Neural cell (in vitro differentiated cells): ENCODE data around the gene DLG4. TPM values are rescaled to one million over a fixed set of nuclear protein-coding genes. Genes with fewer than 3 reads are reported as not detected.

ENCODE experiments used
- H2AFZ ChIP-seq: fragments of 200-600, 300-800 bp; sonication (generic), shearing (Covaris generic); 2 replicates; pipeline ENCODE4 v1.6.0; 2014; ENCODE audit warnings: low read depth, mild to moderate bottlenecking, antibody characterized with exemption, low read length, moderate library complexity
- H3F3A ChIP-seq: fragments of 200-600 bp; shearing (Covaris generic); 2 replicates; pipeline ENCODE4 v1.6.1; 2016; ENCODE audit warnings: mild to moderate bottlenecking, moderate library complexity, mixed read lengths, antibody characterized with exemption, low read length; ENCODE audit not compliant: insufficient read depth, poor library complexity, severe bottlenecking
- H3K27ac ChIP-seq: fragments of 200-600, 300-800 bp; sonication (generic), shearing (Covaris generic); 2 replicates; pipeline ENCODE4 v1.5.1; 2014; ENCODE audit warnings: mild to moderate bottlenecking, low read length, moderate library complexity
- H3K27me3 ChIP-seq: fragments of 300-800, 200-600 bp; sonication (generic), shearing (Covaris generic); 2 replicates; pipeline ENCODE4 v1.6.0; 2014; ENCODE audit warnings: mild to moderate bottlenecking, low read depth, low read length, moderate library complexity; ENCODE audit not compliant: insufficient read depth
- H3K36me3 ChIP-seq: fragments of 300-800, 200-600 bp; sonication (generic), shearing (Covaris generic); 2 replicates; pipeline ENCODE4 v1.5.1; 2014; ENCODE audit warnings: mild to moderate bottlenecking, antibody characterized with exemption, low read length, moderate library complexity; ENCODE audit not compliant: insufficient read depth
- H3K4me2 ChIP-seq: fragments of 300-800, 200-600 bp; sonication (generic), shearing (Covaris generic); 2 replicates; pipeline ENCODE4 v1.6.0; 2014; ENCODE audit warnings: mild to moderate bottlenecking, low read length
- H3K4me3 ChIP-seq: fragments of 300-800, 200-600 bp; sonication (generic), shearing (Covaris generic); 2 replicates; pipeline ENCODE4 v1.5.1; 2014; ENCODE audit warnings: mild to moderate bottlenecking, low read length, moderate library complexity
- H3K79me2 ChIP-seq: fragments of 200-600 bp; shearing (Covaris generic); replicated peaks from 2 replicates; pipeline ENCODE4 v1.6.0; 2014; ENCODE audit warnings: mild to moderate bottlenecking, low read length, moderate library complexity; ENCODE audit not compliant: insufficient read depth
- H3K9ac ChIP-seq: fragments of 300-800, 200-600 bp; sonication (generic), shearing (Covaris generic); 2 replicates; pipeline ENCODE4 v1.6.1; 2016; ENCODE audit warnings: mild to moderate bottlenecking, low read length, mixed read lengths
- H3K9me2 ChIP-seq: fragments of 200-600 bp; shearing (Covaris generic); 2 replicates; pipeline ENCODE4 v1.6.1; 2016; ENCODE audit warnings: mild to moderate bottlenecking, low read length, mixed read lengths; ENCODE audit not compliant: insufficient read depth
- H3K9me3 ChIP-seq: fragments of 200-600, 300-800 bp; sonication (generic), shearing (Covaris generic); 2 replicates; pipeline ENCODE4 v1.6.1; 2016; ENCODE audit warnings: mild to moderate bottlenecking, mixed run types, low read length, moderate library complexity, mixed read lengths
- H4K20me1 ChIP-seq: fragments of 200-600 bp; shearing (Covaris generic); 2 replicates; pipeline ENCODE4 v1.6.1; 2016; ENCODE audit warnings: mild to moderate bottlenecking, mixed run types; ENCODE audit not compliant: insufficient read depth
- EP300 ChIP-seq: fragments of 450-650 bp; conservative IDR thresholded peaks from 2 replicates; pipeline ENCODE4 v1.6.1; 2014; ENCODE audit warnings: antibody characterized with exemption, mild to moderate bottlenecking, moderate library complexity; ENCODE audit not compliant: poor library complexity, severe bottlenecking
- EZH2 ChIP-seq: fragments of 200-600, 300-800 bp; shearing (Covaris generic), sonication (generic); IDR thresholded peaks from 2 replicates; pipeline ENCODE4 v1.6.1; 2014; ENCODE audit warnings: antibody characterized with exemption, low read length, borderline replicate concordance, mild to moderate bottlenecking; ENCODE audit not compliant: insufficient read depth, poor library complexity, severe bottlenecking
- MXI1 ChIP-seq: fragments of 450-650 bp; conservative IDR thresholded peaks from 2 replicates; pipeline ENCODE4 v1.6.1; 2014; ENCODE audit warnings: antibody characterized with exemption, mild to moderate bottlenecking; ENCODE audit not compliant: poor library complexity, severe bottlenecking
- POLR2AphosphoS5 ChIP-seq: IDR thresholded peaks from 2 replicates; pipeline ENCODE4 v1.6.1; 2012
- RAD21 ChIP-seq: fragments of 450-650 bp; conservative IDR thresholded peaks from 2 replicates; pipeline ENCODE4 v1.6.1; 2014; ENCODE audit warnings: antibody characterized with exemption, mild to moderate bottlenecking, moderate library complexity
- SMC3 ChIP-seq: fragments of 450-650 bp; conservative IDR thresholded peaks from 2 replicates; pipeline ENCODE4 v1.6.1; 2014; ENCODE audit warnings: antibody characterized with exemption, mild to moderate bottlenecking, moderate library complexity; ENCODE audit not compliant: poor library complexity
- TAF1 ChIP-seq: IDR thresholded peaks from 2 replicates; pipeline ENCODE4 v1.6.1; 2012; ENCODE audit warnings: low read depth
- polyA plus RNA-seq: library from polyadenylated mRNA; depleted of rRNA; stranded (reverse); fragments of >200 nt; gene quantifications from 2 replicates; pipeline ENCODE4 v1.2.3, GENCODE V29; 2014
- TF ChIP-seq, protein P1 (sequence below): fragments of 450-650 bp; IDR thresholded peaks from 2 replicates; pipeline ENCODE4 v1.5.1; 2014; ENCODE audit warnings: antibody characterized with exemption, mild to moderate bottlenecking, moderate library complexity; ENCODE audit not compliant: poor library complexity, severe bottlenecking
- TF ChIP-seq, protein P2 (sequence below): IDR thresholded peaks from 2 replicates; pipeline ENCODE4 v1.6.1; 2012; ENCODE audit warnings: borderline replicate concordance

Gene DLG4
- polyA plus RNA-seq, 1 donor from 2014 or later, result 126 TPM

DNA sequence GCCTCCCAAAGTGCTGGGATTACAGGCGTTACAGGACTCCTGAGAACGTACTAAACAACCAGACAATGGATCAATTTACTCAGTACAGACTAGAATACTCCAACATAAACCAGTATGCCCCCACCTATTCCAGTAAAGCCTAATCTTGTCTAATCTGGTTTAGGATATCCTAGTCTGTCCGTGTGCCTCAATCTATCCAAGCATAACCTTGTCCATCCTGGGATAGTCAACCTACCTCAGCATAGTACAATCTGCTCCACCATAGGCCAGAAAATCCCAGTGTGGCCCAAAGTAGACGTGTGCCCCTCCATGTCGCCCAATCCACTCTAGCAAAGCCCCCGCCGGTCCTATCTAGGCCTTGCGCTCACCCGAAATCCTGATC lies 14.1 kb upstream of the DLG4 start:
- Histone ChIP-seq H3K36me3 (no peaks in the 10 kb centered on the region), H3K9me2 (no peaks in the 10 kb centered on the region), H2AFZ (no peak overlapping the region), H4K20me1 (peaks cover 5% of the 10 kb centered on the region), H3K79me2 (peaks cover 78% of the 10 kb centered on the region), H3K27ac (peak overlapping the region; percentile 88), H3F3A (peaks cover 3% of the 10 kb centered on the region), H3K9me3 (no peaks in the 10 kb centered on the region), H3K9ac (peak overlapping the region; percentile 85), H3K4me2 (peak overlapping the region; percentile 83), H3K4me3 (peak overlapping the region; percentile 81), H3K27me3 (no peaks in the 10 kb centered on the region)
- TF ChIP-seq TAF1 (no peak), SMC3 (no peak), POLR2AphosphoS5 (no peak), EP300 (no peak), EZH2 (no peak), RAD21 (no peak), MXI1 (no peak)
- TF ChIP-seq, protein P1, sequence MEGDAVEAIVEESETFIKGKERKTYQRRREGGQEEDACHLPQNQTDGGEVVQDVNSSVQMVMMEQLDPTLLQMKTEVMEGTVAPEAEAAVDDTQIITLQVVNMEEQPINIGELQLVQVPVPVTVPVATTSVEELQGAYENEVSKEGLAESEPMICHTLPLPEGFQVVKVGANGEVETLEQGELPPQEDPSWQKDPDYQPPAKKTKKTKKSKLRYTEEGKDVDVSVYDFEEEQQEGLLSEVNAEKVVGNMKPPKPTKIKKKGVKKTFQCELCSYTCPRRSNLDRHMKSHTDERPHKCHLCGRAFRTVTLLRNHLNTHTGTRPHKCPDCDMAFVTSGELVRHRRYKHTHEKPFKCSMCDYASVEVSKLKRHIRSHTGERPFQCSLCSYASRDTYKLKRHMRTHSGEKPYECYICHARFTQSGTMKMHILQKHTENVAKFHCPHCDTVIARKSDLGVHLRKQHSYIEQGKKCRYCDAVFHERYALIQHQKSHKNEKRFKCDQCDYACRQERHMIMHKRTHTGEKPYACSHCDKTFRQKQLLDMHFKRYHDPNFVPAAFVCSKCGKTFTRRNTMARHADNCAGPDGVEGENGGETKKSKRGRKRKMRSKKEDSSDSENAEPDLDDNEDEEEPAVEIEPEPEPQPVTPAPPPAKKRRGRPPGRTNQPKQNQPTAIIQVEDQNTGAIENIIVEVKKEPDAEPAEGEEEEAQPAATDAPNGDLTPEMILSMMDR, result no peak
- TF ChIP-seq, protein P2, sequence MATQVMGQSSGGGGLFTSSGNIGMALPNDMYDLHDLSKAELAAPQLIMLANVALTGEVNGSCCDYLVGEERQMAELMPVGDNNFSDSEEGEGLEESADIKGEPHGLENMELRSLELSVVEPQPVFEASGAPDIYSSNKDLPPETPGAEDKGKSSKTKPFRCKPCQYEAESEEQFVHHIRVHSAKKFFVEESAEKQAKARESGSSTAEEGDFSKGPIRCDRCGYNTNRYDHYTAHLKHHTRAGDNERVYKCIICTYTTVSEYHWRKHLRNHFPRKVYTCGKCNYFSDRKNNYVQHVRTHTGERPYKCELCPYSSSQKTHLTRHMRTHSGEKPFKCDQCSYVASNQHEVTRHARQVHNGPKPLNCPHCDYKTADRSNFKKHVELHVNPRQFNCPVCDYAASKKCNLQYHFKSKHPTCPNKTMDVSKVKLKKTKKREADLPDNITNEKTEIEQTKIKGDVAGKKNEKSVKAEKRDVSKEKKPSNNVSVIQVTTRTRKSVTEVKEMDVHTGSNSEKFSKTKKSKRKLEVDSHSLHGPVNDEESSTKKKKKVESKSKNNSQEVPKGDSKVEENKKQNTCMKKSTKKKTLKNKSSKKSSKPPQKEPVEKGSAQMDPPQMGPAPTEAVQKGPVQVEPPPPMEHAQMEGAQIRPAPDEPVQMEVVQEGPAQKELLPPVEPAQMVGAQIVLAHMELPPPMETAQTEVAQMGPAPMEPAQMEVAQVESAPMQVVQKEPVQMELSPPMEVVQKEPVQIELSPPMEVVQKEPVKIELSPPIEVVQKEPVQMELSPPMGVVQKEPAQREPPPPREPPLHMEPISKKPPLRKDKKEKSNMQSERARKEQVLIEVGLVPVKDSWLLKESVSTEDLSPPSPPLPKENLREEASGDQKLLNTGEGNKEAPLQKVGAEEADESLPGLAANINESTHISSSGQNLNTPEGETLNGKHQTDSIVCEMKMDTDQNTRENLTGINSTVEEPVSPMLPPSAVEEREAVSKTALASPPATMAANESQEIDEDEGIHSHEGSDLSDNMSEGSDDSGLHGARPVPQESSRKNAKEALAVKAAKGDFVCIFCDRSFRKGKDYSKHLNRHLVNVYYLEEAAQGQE, result no peak

DNA sequence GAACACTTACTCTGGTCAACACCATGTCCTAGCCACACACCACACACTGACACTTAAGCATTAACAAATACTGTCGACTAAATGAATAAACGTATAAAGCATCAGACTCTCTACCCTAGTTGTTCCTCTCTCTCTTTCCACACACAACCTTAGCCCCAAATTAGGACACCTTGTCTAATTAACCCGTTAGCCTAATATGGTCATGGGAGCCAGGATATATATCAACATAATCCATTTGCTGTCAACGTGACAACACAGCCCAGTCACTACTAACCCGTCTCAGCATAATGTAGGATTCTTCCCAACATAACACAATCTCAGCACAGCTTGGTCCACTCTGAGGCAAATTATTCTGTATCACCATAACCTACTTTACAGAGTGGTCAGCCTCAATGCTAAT lies 12.5 kb upstream of the DLG4 start:
- H2AFZ ChIP-seq, result no peak overlapping the region
- no peaks in the 10 kb centered on the region for H3K9me2 ChIP-seq
- peak overlapping the region; percentile 81 for H3K4me3 ChIP-seq
- H3K27me3 ChIP-seq, result no peaks in the 10 kb centered on the region
- no peaks in the 10 kb centered on the region for H3K36me3 ChIP-seq
- peaks cover 67% of the 10 kb centered on the region for H3K79me2 ChIP-seq
- H4K20me1 ChIP-seq, result peaks cover 5% of the 10 kb centered on the region
- H3F3A ChIP-seq, result peaks cover under 1% of the 10 kb centered on the region
- H3K4me2 ChIP-seq, result peak overlapping the region; percentile 70
- no peak overlapping the region for H3K27ac ChIP-seq
- no peaks in the 10 kb centered on the region for H3K9me3 ChIP-seq
- H3K9ac ChIP-seq, result no peak overlapping the region
- TF ChIP-seq RAD21 (no peak), MXI1 (no peak)

DNA sequence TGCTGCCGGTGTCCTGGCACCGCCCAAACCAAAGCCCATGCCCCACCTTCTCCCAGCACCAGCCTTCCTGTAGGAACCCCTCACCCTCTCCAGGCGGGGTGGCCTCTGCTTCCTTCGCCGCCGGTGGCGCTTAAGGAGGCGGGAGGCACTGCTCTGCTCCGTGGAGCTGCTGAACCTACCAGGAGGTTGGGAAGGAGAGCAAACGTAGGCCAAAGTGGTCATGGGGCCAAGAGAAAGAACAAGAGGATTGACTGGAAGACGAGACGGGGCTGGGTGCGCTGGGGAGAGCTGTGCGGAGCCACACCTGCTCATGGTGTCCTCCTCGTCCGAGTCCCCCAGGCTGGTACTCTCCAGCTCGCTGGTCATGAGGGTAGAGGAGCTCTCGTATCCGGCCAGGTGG lies 9.9 kb upstream of the DLG4 start:
- no peaks in the 10 kb centered on the region for H3K36me3 ChIP-seq
- no peak overlapping the region for H3K4me3 ChIP-seq
- no peaks in the 10 kb centered on the region for H3F3A ChIP-seq
- no peaks in the 10 kb centered on the region for H3K9me3 ChIP-seq
- H3K9me2 ChIP-seq, result no peaks in the 10 kb centered on the region
- H3K79me2 ChIP-seq, result peaks cover 42% of the 10 kb centered on the region
- TF ChIP-seq EP300 (no peak), TAF1 (no peak), EZH2 (no peak), SMC3 (no peak), RAD21 (no peak), POLR2AphosphoS5 (no peak), MXI1 (no peak)
- TF ChIP-seq, protein P2, result no peak
- TF ChIP-seq, protein P1, result no peak
- H3K27me3 ChIP-seq, result no peaks in the 10 kb centered on the region
- peaks cover 5% of the 10 kb centered on the region for H4K20me1 ChIP-seq
- H3K27ac ChIP-seq, result no peak overlapping the region
- H2AFZ ChIP-seq, result no peak overlapping the region
- no peak overlapping the region for H3K4me2 ChIP-seq
- no peak overlapping the region for H3K9ac ChIP-seq
